Measurements from ENCODE around the gene DNM2.
"Not testable (repeated sequence)": the region's sequence is repeated elsewhere in the genome, so short reads cannot be mapped to it uniquely, and the experiment has no call there.

- not testable (repeated sequence) for TF ChIP-seq JUNB (CRISPR knock-in tag; IDR thresholded peaks at IDR 0.05; ENCODE audit: borderline replicate concordance); ZNF629 (CRISPR knock-in tag; conservative IDR thresholded peaks at IDR 0.05); RFX5 (IDR thresholded peaks at IDR 0.05; ENCODE audit: low read depth, low read length); POLR2AphosphoS5 (IDR thresholded peaks at IDR 0.05; ENCODE audit: low read depth, low read length); ZNF274 (CRISPR knock-in tag; IDR thresholded peaks at IDR 0.05); CTCF (CRISPR knock-in tag; IDR thresholded peaks at IDR 0.05); NFYB (CRISPR knock-in tag; IDR thresholded peaks at IDR 0.05); RARA (CRISPR knock-in tag; IDR thresholded peaks at IDR 0.05); SNAPC2 (CRISPR knock-in tag; IDR thresholded peaks at IDR 0.05); RNF2 (conservative IDR thresholded peaks at IDR 0.05; ENCODE audit: low read depth); JUND (CRISPR knock-in tag; IDR thresholded peaks at IDR 0.05); SMAD1 (CRISPR knock-in tag; IDR thresholded peaks at IDR 0.05; ENCODE audit: borderline replicate concordance, low read depth)
Measured at GRCh38 chr19:10758050-10758449, 40.2 kb downstream of the DNM2 start.

All from HepG2 (cell line).